Measurements from ENCODE around the gene PAPSS1. TPM values are rescaled to one million over a fixed set of nuclear protein-coding genes. Genes with fewer than 3 reads are reported as not detected.
A peak's percentile ranks its signal among the peaks of the same experiment; 100 is the strongest.

PAPSS1 gene
- total RNA-seq: 13.8 TPM
- long read RNA-seq, transcript PAPSS1-201 (12 exons, 2,731 nt): major isoform, 14 of 19 reads
- long read RNA-seq, partial matches to known transcripts: 1 of 19 reads
- long read RNA-seq, other reads (novel, unspliced or antisense): 4 of 19 reads

DNA sequence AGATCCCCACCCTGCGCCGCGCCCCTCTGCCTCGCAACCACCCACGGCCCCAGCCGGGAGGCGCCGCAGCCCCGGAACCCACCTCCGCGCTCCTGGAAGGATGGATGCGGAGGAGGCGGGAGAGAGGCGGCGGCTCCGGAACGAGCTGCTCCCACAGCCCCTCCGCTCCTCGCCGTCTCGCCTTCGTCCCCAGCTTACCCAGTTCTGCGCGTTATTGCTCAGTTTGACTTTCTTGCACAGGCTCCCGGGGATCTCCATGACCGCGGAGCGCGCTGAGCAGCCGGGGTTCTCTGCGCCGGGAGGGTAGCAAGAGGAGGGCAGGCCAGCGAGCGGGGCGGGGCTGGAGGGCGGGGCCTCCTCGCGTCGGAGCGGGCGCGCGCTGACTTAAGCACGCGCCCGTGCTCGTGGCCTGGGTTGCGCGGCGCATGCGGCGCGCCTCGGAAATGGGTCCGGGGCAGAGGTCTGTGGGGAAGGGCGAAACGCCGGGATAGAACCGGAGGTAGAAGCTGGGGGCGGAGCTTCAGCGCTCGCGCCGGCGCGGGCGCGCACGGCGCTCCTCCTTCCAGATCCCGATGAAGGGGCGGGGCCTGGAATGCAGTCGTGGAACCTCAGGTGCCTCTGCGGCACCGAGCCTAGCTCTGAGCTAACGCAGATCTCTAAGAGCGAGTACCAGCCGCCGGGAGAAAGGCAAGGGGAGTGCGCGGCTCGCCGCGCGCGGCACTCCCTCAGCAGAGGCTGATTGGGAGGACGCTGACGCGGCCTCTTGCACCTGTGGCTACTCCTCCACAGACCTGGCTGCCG lies at the start of gene PAPSS1:
PAPSS1 (minus strand) TSS at position 313 of the 801 bp plus-strand sequence; CDS start at position 258, 55 bp downstream.
- intact Hi-C loops (cut with DNase I): loop anchor here (10.0 kb wide), 1 partner anchor 105 kb away; the partner anchor contains the start of gene SGMS2
- DNase-seq (ENCODE audit: low spot score): peak; percentile 98

DNA sequence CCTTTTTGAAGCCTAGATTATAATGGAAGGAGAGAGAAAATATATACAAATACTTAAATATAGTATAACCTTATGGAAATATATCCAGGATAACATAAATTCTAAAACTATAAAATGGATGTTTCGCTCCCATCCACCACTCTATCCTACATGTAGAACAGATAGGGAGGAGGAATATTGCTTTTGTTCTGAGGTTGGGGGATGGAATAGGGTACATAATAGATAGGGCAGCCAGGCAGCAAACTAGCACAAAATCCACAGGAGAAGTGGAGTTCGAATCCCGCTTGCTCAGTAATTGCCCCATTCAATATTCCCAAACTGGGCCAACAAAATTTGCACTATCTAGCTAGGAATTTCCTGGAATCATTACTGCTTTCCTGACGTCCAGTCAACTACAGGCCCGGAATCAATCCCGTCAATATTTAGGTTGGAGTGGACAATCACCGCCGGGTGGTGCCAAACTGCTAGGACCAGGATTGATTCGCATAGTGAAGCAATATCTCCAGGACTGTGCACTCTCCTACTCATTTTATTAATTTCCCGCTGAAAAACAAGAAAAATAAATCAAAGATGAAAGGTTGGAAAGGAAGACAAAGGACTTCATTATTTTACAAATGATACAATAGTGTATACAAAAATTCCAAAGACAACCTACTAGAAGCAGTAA lies 40.4 kb upstream of the PAPSS1 start:
- DNase-seq (ENCODE audit: low spot score): no peak
- intact Hi-C loops (cut with DNase I): no loop called here

DNA sequence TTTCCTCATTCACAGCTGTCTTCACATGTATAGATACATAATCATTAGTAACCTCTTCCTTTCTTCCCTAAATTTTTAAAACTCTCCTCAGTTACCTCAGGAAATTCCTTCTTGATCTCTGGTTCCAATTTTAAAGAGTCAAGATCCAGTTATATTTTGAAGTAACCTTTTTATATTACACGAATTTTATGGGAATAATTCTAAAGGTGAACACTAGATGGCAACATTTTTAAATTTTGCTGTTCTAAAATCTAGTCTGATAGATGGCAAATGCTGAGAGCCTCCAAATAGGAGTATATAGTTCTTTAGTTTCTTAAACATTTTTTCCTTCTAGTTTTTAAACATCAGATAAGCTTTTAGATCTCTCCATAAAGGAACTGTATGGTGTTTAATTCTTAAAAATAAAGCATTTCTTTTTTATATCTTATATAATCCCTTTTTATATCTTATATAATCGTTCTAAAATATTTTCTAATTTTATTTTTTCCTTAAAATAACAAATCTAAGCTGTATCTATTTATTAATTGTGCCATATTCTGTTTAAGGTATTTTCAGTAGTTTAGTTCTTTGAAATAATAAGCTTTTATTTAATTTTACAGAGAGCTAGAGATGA lies 37.9 kb upstream of the PAPSS1 start:
- intact Hi-C loops (cut with DNase I): loop anchor here (1.0 to 10.0 kb wide), 2 partner anchors 67 to 155 kb away; partner anchors contain the start of gene SGMS2
- DNase-seq (ENCODE audit: low spot score): no peak

DNA sequence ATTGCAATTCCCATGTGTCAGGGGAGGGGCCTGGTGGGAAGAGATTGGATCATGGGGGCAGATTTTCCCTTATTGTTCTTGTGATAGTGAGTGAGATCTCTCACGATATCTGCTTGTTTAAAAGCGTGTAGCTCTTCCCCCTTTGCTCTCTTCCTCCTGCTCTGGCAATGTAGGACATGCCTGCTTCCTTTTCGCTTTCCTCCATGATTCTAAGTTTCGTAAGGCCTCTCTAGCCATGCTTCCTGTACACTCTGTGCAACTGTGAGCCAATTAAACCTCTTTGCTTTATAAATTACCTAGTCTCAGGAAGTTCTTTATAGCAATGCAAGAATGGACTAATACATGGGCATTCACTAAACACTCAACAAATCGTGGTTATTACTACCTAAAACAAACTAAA lies 37.2 kb upstream of the PAPSS1 start:
- intact Hi-C loops (cut with DNase I): loop anchor here (1.0 to 10.0 kb wide), 2 partner anchors 68 to 156 kb away; partner anchors contain the start of gene SGMS2
- no peak for DNase-seq (ENCODE audit: low spot score)

DNA sequence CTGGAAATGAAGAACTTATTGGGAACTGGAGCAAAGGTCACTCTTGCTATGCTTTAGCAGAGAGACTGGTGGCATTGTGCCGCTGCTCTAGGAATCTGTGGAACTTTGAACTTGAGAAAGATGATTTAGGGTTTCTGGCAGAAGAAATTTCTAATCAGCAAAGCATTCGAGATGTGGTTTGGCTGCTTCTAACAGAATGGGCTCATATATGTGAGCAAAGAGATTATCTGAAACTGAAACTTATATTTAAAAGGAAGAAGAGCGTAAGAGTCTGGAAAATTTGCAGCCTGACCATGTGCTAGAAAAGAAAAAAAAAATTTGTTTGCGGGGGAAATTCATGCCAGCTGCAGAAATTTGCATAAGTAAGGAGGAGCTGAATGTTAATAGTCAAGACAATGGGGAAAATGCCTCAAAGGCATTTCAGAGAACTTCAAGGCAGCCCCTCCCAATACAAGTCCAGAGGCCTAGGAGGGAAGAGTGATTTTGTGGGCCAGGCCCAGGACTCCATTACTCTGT lies 35.9 kb upstream of the PAPSS1 start:
- intact Hi-C loops (cut with DNase I): loop anchor here (10.0 kb wide), 1 partner anchor 69 kb away; the partner anchor contains the start of gene SGMS2
- DNase-seq (ENCODE audit: low spot score): no peak

DNA sequence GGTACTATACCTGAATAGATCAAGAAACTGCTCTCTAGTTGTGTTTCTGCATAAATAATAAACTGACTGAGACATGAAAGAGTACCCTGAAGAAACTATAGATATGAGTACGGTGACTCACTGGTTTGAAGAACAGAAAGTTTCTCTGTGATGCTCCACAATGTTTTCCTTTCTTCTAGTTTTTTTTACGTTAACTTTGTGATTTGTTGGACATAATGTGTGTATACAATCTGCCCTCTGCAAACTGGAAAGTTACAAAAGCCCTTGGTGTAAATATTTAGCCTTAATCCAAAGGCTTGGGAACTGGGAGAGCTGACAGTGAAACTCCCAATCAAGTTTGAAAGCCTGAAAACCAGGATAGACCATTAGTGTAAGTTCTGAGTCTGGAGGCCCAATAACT lies 31.6 kb upstream of the PAPSS1 start:
- intact Hi-C loops (cut with DNase I): loop anchor here (10.0 kb wide), 1 partner anchor 73 kb away; the partner anchor contains the start of gene SGMS2
- DNase-seq (ENCODE audit: low spot score): no peak

DNA sequence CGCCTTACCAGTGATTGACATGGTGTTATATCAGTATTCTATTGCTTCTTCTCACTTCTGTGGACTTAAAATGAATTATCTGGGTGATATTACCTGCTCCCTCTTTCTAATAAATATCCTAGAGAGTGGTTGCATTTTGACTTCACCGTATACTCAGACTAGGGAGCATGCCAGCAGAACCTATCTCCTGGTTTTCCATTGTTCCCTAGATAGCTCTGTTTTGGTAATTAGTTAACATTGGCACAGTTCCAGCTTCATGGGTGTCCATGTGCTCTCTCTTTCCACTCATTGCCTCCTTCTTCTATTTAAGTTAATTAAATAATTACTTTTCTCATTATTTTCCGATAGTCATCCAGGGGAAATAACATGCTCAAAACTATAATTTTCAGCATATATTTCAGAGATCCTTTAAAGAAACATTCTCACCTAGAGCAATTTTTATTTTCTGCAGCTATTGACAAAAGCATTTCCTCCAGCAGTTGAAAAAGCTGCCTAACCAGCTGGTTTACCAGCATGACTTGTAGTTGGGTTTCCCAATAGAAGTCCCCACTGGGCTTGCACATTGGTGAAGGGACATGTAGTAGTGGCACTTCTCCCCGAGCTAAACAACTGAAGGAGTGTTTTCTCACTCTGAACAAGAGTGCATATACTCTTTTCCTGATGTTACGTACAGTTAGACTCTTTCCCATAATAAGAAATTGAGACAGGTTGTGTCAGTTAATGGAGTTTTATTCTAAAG lies 27.9 kb upstream of the PAPSS1 start:
- DNase-seq (ENCODE audit: low spot score): no peak
- intact Hi-C loops (cut with DNase I): no loop called here

DNA sequence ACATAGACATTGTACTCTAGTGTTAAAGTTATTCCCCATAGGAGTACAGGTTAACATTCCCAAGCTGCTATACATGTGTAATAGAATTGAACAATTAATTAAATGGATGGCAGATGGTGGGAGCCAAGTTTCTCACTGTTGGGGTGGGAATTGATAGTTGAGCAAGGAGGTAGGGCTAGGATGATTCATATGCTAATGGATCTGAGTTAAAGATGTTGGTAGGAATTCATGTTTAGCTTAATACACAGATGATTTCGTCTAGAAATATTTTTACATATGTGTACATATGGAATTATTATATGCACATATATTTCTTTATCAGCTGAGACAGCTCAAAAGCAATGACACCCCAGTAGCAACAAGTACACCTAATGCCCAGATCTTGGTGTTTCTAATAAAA lies 26.1 kb upstream of the PAPSS1 start:
- no peak for DNase-seq (ENCODE audit: low spot score)
- intact Hi-C loops (cut with DNase I): no loop called here

DNA sequence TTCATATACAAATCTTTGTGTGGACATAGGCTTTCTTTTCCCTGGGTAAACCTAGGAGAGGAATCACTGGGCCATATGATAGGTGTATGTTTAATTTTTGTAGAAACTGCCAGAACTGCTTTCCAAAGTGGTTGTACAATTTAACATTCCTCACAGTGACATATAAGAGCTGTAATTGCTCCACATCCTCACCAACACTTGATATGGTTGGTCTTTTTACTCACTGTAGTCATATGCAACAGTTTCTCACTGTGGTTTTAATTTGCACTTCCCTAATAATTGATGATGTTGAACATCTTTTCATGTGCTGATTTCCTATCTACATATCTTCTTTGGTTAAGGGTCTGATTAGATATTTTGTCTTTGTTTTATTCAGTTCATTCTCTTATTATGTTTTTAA lies 24.5 kb upstream of the PAPSS1 start:
- intact Hi-C loops (cut with DNase I): no loop called here
- DNase-seq (ENCODE audit: low spot score): no peak

- intact Hi-C loops (cut with DNase I): no loop called here
- no peak for DNase-seq (ENCODE audit: low spot score)
Measured at GRCh38 chr4:107743532-107743931, 23.5 kb upstream of the PAPSS1 start.

GRCh38 chr4:107742791-107743190 lies 22.8 kb upstream of the PAPSS1 start:
- no peak for DNase-seq (ENCODE audit: low spot score)
- intact Hi-C loops (cut with DNase I): no loop called here

- intact Hi-C loops (cut with DNase I): no loop called here
- DNase-seq (ENCODE audit: low spot score): no peak
Measured at GRCh38 chr4:107742196-107742595, 22.2 kb upstream of the PAPSS1 start.

- intact Hi-C loops (cut with DNase I): no loop called here
- DNase-seq (ENCODE audit: low spot score): no peak
Measured at GRCh38 chr4:107740950-107741701, 21.1 kb upstream of the PAPSS1 start.

DNA sequence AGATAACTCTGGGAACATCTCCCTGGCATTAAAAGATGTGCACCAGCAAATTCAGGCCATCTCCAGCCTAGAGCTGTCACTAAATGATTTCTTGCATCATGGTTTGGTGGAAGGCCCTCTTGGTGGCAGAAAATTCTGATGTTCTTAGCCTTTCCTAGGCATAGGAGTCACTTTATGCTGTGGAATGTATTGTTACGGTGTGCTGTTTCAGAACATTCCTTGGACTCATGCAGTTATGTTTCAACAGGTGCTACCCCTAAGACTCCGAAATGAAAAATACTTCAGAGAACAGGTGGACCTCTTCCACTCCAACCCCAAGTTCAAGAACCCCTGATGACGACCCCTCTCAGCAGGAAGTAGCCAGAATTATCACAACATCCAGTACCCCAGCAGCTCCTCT lies 20.3 kb upstream of the PAPSS1 start:
- no peak for DNase-seq (ENCODE audit: low spot score)
- intact Hi-C loops (cut with DNase I): no loop called here

- intact Hi-C loops (cut with DNase I): no loop called here
- no peak for DNase-seq (ENCODE audit: low spot score)
Measured at GRCh38 chr4:107737450-107737849, 17.4 kb upstream of the PAPSS1 start.

DNA sequence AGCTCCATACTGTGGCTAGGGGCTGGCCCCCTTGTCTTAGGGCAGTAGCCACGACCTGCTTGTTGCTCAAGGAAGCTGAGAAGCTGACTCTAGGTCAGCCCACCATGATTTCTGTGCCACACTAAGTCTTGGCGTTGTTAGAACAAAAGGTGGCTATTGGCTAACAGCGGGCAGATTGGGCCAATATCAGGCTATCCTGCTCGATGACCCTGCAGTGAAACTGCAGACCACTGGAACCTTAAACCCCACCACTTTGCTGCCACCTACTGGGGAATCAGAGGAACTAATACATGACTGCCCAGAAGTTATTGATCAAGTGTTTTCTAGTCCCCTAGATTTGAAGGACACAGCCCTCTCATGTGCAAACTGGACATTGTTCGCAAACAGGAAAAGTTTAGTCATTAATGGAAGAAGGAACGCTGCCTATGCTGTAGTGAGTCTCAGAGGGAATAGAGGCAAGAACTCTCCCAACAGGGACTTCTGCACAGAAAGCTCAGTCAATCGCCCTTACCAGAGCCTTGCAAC lies 17.0 kb upstream of the PAPSS1 start:
- intact Hi-C loops (cut with DNase I): no loop called here
- DNase-seq (ENCODE audit: low spot score): no peak

GRCh38 chr4:107736037-107736436 lies 16.0 kb upstream of the PAPSS1 start:
- no peak for DNase-seq (ENCODE audit: low spot score)
- intact Hi-C loops (cut with DNase I): no loop called here

- DNase-seq (ENCODE audit: low spot score): no peak
- intact Hi-C loops (cut with DNase I): no loop called here
Measured at GRCh38 chr4:107734120-107734519, 14.1 kb upstream of the PAPSS1 start.

Data from cardiac septum (tissue), 1 donor.